Right atrium auricular region (tissue), 2 donors: ENCODE results near the gene ZNF579. TPM values are rescaled to one million over a fixed set of nuclear protein-coding genes. Genes with fewer than 3 reads are reported as not detected.

ENCODE experiments used
- DNase-seq: peaks from one replicate; pipeline ENCODE4 v3.0.0-alpha.2; 2019; ENCODE audit warnings: low spot score
- H3K27ac ChIP-seq, 2 donors: fragments of 200-600 bp; sonication (generic); 1 replicate in 1 of 2; 2 replicates in 1 of 2; pipeline ENCODE4 v1.5.1; 2016 to 2019
- H3K27me3 ChIP-seq, 2 donors: fragments of 200-600 bp; sonication (generic); one replicate each; pipeline versions ENCODE4 v1.5.1 to v1.6.0; 2017 to 2019
- H3K36me3 ChIP-seq: fragments of 200-600 bp; sonication (generic); one replicate; pipeline ENCODE4 v1.5.1; 2016
- H3K4me1 ChIP-seq, 2 donors: fragments of 200-600 bp; sonication (generic); one replicate each; pipeline versions ENCODE4 v1.5.1 to v1.6.0; 2017 to 2019
- H3K4me3 ChIP-seq, 2 donors: fragments of 200-600 bp; sonication (generic); 1 replicate in 1 of 2; 2 replicates in 1 of 2; pipeline ENCODE4 v1.5.1; 2017 to 2019; ENCODE audit warnings: mild to moderate bottlenecking in 1 of 2, moderate library complexity in 1 of 2
- H3K9me3 ChIP-seq, 2 donors: fragments of 200-600 bp; sonication (generic); one replicate each; pipeline ENCODE4 v1.5.1; 2019
- total RNA-seq, 2 donors: library from RNA; depleted of rRNA; stranded (reverse); fragments of >200 nt; gene quantifications; one replicate each; pipeline ENCODE4 v1.1.0, GENCODE V29; 2016
- TF ChIP-seq, protein P1 (sequence below), 2 donors: fragments of 200-600 bp; sonication (generic); IDR thresholded peaks; one replicate each; pipeline ENCODE4 v1.5.1; 2019; ENCODE audit warnings: antibody characterized with exemption in 2 of 2

Gene ZNF579
- total RNA-seq, 2 donors from 2014 or later, result 6.2 to 6.4 TPM

GRCh38 chr19:55599842-55600661, 19.4 kb upstream of the ZNF579 start, which contains the start of gene ZNF524:
ZNF524 (plus strand) TSS chr19:55600288; CDS start chr19:55602113, 1,825 bp downstream.
- Histone ChIP-seq H3K27me3 (no peaks in the 10 kb centered on the region), H3K36me3 (peaks cover 7% of the 10 kb centered on the region), H3K27ac (peak within 1 kb of the TSS; percentile 99), H3K4me3 (peak within 1 kb of the TSS; percentile 77 to 82), H3K4me1 (peaks cover 0 to 31% of the 10 kb centered on the region in 2 donors), H3K9me3 (no peaks in the 10 kb centered on the region)
- DNase-seq, result peak; percentile 89
- TF ChIP-seq, protein P1, sequence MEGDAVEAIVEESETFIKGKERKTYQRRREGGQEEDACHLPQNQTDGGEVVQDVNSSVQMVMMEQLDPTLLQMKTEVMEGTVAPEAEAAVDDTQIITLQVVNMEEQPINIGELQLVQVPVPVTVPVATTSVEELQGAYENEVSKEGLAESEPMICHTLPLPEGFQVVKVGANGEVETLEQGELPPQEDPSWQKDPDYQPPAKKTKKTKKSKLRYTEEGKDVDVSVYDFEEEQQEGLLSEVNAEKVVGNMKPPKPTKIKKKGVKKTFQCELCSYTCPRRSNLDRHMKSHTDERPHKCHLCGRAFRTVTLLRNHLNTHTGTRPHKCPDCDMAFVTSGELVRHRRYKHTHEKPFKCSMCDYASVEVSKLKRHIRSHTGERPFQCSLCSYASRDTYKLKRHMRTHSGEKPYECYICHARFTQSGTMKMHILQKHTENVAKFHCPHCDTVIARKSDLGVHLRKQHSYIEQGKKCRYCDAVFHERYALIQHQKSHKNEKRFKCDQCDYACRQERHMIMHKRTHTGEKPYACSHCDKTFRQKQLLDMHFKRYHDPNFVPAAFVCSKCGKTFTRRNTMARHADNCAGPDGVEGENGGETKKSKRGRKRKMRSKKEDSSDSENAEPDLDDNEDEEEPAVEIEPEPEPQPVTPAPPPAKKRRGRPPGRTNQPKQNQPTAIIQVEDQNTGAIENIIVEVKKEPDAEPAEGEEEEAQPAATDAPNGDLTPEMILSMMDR (IDR thresholded peaks at IDR 0.05), result no peak

DNA sequence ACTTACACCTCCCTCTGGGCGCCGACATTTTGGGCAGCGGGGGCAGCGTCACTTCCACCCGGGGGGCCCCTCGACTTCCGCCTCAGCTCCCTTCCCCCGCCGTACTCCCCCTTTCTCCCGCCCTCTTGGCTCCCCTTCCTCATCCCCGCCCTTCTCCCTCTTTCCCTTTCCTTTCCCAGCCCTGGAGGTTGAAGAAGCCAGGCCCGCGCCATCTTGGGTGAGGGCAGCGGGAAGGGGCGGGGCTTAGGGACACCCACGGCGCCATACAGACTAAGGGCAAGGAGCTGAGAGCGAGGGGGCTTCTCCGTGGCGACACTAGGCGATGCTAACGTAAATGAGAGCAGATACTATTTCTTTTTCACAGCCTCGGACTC, 18.8 kb upstream of the ZNF579 start, which contains the start of gene FIZ1:
Gene FIZ1, minus strand, starts transcription at position 50 of the 374 bp plus-strand sequence. CDS start 1,652 bp downstream, outside the sequence.
- no peaks in the 10 kb centered on the region for H3K9me3 ChIP-seq
- peaks cover 7% of the 10 kb centered on the region for H3K36me3 ChIP-seq
- peak within 1 kb of the TSS; percentile 99 for H3K27ac ChIP-seq
- TF ChIP-seq, protein P1 (IDR thresholded peaks at IDR 0.05), result no peak
- H3K4me3 ChIP-seq, result peak within 1 kb of the TSS; percentile 77 to 82
- no peaks in the 10 kb centered on the region for H3K27me3 ChIP-seq
- DNase-seq, result peak; percentile 99
- H3K4me1 ChIP-seq, result peaks cover 0 to 25% of the 10 kb centered on the region in 2 donors

DNA sequence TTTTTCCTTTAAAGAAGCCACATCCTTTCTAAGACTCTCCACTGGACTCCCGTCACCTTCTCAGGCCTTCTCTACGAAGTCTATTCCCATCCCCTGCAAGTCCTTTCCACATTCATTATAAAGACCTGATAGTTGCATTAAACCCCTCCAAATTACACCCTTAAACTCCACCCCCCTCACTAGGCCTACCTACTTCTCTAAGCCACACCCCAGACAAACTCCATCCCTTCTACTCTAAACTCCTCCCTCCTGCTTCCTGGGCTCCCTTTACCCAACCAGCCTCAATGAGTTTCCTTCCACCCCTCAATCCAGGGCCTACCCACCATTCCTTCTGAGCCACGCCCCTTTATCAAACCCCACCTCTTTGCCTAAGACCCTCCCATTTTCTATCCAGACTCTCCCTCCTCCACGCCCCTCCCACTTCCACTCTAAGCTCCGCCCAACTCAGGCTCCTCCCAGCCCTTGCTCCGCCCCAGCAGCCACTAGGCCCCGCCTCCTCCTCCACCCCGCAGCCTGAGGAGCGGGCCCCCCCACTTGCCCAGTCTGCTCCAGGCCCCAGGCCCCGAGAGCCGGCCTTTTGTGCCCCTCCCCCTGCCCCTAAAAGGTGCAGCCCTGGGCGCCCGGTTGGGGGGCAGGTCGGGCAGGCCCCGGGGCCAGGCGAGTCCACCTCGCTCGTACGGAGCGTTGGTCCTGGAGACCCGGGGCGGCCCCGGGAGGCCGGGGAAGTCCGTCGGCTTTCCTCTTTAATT, 18.2 kb upstream of the ZNF579 start:
- Histone ChIP-seq H3K9me3 (no peaks in the 10 kb centered on the region), H3K36me3 (peaks cover 7% of the 10 kb centered on the region), H3K27ac (peak overlapping the region; percentile 99), H3K4me3 (peak overlapping the region; percentile 77 to 82), H3K4me1 (peaks cover 0 to 20% of the 10 kb centered on the region in 2 donors), H3K27me3 (no peaks in the 10 kb centered on the region)
- DNase-seq, result peak; percentile 92
- TF ChIP-seq, protein P1 (IDR thresholded peaks at IDR 0.05), result no peak

DNA sequence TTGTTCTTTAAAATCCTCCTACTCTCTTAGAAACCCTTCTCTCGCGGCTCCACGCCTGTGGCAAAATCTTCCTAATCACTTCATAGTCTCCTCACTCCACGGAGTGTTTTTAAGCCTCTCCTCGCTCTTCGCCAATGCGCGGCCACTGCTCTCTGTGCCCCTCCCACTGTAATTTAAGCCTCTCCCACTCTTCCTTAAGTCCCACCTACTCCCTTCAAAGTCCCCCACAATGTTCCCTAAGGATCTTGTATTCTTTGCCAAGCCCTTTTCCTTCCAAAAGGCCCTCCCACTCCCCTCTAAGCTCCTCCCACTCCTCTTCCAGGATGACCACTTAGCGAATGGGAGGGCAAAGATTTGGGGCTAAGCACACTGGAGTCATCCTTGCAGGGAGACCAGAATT, 17.4 kb upstream of the ZNF579 start:
- DNase-seq, result no peak
- Histone ChIP-seq H3K4me1 (peaks cover 0 to 20% of the 10 kb centered on the region in 2 donors), H3K27ac (peak overlapping the region in 1 of 2 donors; percentile 99), H3K9me3 (no peaks in the 10 kb centered on the region), H3K27me3 (no peaks in the 10 kb centered on the region), H3K36me3 (peaks cover 7% of the 10 kb centered on the region), H3K4me3 (no peak overlapping the region)
- TF ChIP-seq, protein P1 (IDR thresholded peaks at IDR 0.05), result no peak

- peaks cover 7% of the 10 kb centered on the region for H3K36me3 ChIP-seq
- no peaks in the 10 kb centered on the region for H3K9me3 ChIP-seq
- no peak for DNase-seq
- H3K27me3 ChIP-seq, result no peaks in the 10 kb centered on the region
- peaks cover 0 to 20% of the 10 kb centered on the region in 2 donors for H3K4me1 ChIP-seq
- no peak overlapping the region for H3K27ac ChIP-seq
- H3K4me3 ChIP-seq, result no peak overlapping the region
- TF ChIP-seq, protein P1 (IDR thresholded peaks at IDR 0.05), result no peak
These were observed 16.9 kb upstream of the ZNF579 start for GRCh38 chr19:55597501-55597921.
